GM18909 (cell line): ENCODE data around the gene TTC7B.

Source experiments
- ATAC-seq: cut with Tn5 transposase; IDR thresholded peaks from one replicate; pipeline ENCODE4 v1.9.1; 2021; ENCODE audit warnings: mild to moderate bottlenecking; ENCODE audit not compliant: unreplicated experiment, poor library complexity

TTC7B gene

GRCh38 chr14:90570461-90570860 lies 245.8 kb downstream of the TTC7B start:
- ATAC-seq, result no peak

- ATAC-seq, result no peak
These were observed 246.4 kb downstream of the TTC7B start for GRCh38 chr14:90569606-90570387.

GRCh38 chr14:90569201-90569600 lies 247.0 kb downstream of the TTC7B start:
- ATAC-seq, result no peak

- ATAC-seq, result no peak
These were observed 247.8 kb downstream of the TTC7B start for GRCh38 chr14:90568405-90568804.

- no peak for ATAC-seq
These were observed 248.2 kb downstream of the TTC7B start for GRCh38 chr14:90567991-90568390.

GRCh38 chr14:90567191-90567590 lies 249.0 kb downstream of the TTC7B start:
- no peak for ATAC-seq

- ATAC-seq, result no peak
These were observed 249.7 kb downstream of the TTC7B start for GRCh38 chr14:90566481-90566880.

- ATAC-seq, result no peak
These were observed 251.7 kb downstream of the TTC7B start for GRCh38 chr14:90564496-90564895.

- no peak for ATAC-seq
These were observed 253.6 kb downstream of the TTC7B start for GRCh38 chr14:90562652-90563051.

GRCh38 chr14:90561920-90562319 lies 254.3 kb downstream of the TTC7B start:
- no peak for ATAC-seq

GRCh38 chr14:90560991-90561390 lies 255.2 kb downstream of the TTC7B start:
- no peak for ATAC-seq

- ATAC-seq, result no peak
These were observed 255.7 kb downstream of the TTC7B start for GRCh38 chr14:90560558-90560957.

- no peak for ATAC-seq
These were observed 256.3 kb downstream of the TTC7B start for GRCh38 chr14:90559811-90560492.

GRCh38 chr14:90558983-90559590 lies 257.1 kb downstream of the TTC7B start:
- ATAC-seq, result no peak

GRCh38 chr14:90558041-90558982 lies 257.9 kb downstream of the TTC7B start:
- no peak for ATAC-seq

GRCh38 chr14:90557516-90557915 lies 258.7 kb downstream of the TTC7B start:
- ATAC-seq, result no peak

GRCh38 chr14:90556666-90557450 lies 259.4 kb downstream of the TTC7B start:
- no peak for ATAC-seq

- ATAC-seq, result no peak
These were observed 260.2 kb downstream of the TTC7B start for GRCh38 chr14:90556012-90556477.
